K562 (cell line): Measurements from ENCODE around the gene RC3H2. TPM values are rescaled to one million over a fixed set of nuclear protein-coding genes. Genes with fewer than 3 reads are reported as not detected.

Experiments
- CBX5 ChIP-seq: IDR thresholded peaks from 2 replicates; pipeline ENCODE4 v1.6.1; 2014; ENCODE audit warnings: low read depth, borderline replicate concordance
- CHCHD3 ChIP-seq: fragments of 250-450 bp; sonication (Bioruptor Pico); IDR thresholded peaks from 2 replicates; pipeline ENCODE4 v2.1.2; 2022; ENCODE audit warnings: mild to moderate bottlenecking
- ELF2 ChIP-seq: fragments of 250-450 bp; sonication (Bioruptor Pico); IDR thresholded peaks from 2 replicates; pipeline ENCODE4 v1.5.0; 2021; ENCODE audit warnings: mild to moderate bottlenecking
- IFI16 ChIP-seq: fragments of 250-450 bp; sonication (Bioruptor Pico); IDR thresholded peaks from 2 replicates; pipeline ENCODE4 v2.1.2; 2022; ENCODE audit warnings: mild to moderate bottlenecking, inconsistent platforms
- MCM3 ChIP-seq: fragments of 450-650 bp; IDR thresholded peaks from 2 replicates; pipeline ENCODE4 v1.6.1; 2016
- MTA2 ChIP-seq: fragments of 450-650 bp; IDR thresholded peaks from 2 replicates; pipeline ENCODE4 v1.6.1; 2016; ENCODE audit warnings: low read depth
- SAP30 ChIP-seq: fragments of 200-600 bp; sonication (generic); IDR thresholded peaks from 2 replicates; pipeline ENCODE4 v1.6.1; 2012; ENCODE audit warnings: borderline replicate concordance, low read depth, mild to moderate bottlenecking, moderate library complexity, low read length, control low read depth, inconsistent platforms; ENCODE audit not compliant: insufficient read depth, poor library complexity, severe bottlenecking
- SP1 ChIP-seq: sonication (generic); formaldehyde crosslinking; IDR thresholded peaks from 2 replicates; pipeline ENCODE4 v1.8.1; 2022; ENCODE audit warnings: mild to moderate bottlenecking, missing genetic modification reagents
- SRF ChIP-seq, 2 experiments: fragments of 250-450, 450-650 bp in 1 of 2; sonication (Bioruptor Pico) in 1 of 2; sonication (generic) in 1 of 2; formaldehyde crosslinking; IDR thresholded peaks; 2 replicates each; pipeline versions ENCODE4 v1.5.0 to v1.5.1; 2020 to 2022; ENCODE audit warnings: mild to moderate bottlenecking in 1 of 2, missing genetic modification reagents in 1 of 2
- TBL1XR1 ChIP-seq, 2 experiments: IDR thresholded peaks; 2 replicates each; pipeline ENCODE4 v1.6.1; 2012; ENCODE audit warnings: improper control_type of control experiment in 2 of 2, low read length in 2 of 2, mild to moderate bottlenecking in 1 of 2
- ZNF12 ChIP-seq: sonication (generic); formaldehyde crosslinking; IDR thresholded peaks from 2 replicates; pipeline ENCODE4 v1.4.0; 2020; ENCODE audit warnings: mild to moderate bottlenecking, missing genetic modification reagents
- ZNF444 ChIP-seq: fragments of 250-450 bp; sonication (Bioruptor Pico); IDR thresholded peaks from 2 replicates; pipeline ENCODE4 v1.4.0; 2020; ENCODE audit warnings: mild to moderate bottlenecking, moderate library complexity
- ZNF785 ChIP-seq: fragments of 250-450 bp; sonication (Bioruptor Pico); IDR thresholded peaks from 2 replicates; pipeline ENCODE4 v1.4.0; 2020; ENCODE audit warnings: mild to moderate bottlenecking
- polyA plus RNA-seq, 8 experiments: library from polyadenylated mRNA; depleted of rRNA in 4 of 8; stranded (reverse) in 5 of 8; unstranded in 3 of 8; fragments of >200 nt; fragmentation: Nextera tagmentation in 2 of 8; fragmentation: Illumina TruSeq in 1 of 8; extraction: Ambion mirVana in 2 of 8; extraction: Trizol in 1 of 8; gene quantifications; 2 replicates each; pipeline versions ENCODE4 v1.2.1 to v1.2.3, GENCODE V29; 2011 to 2014; ENCODE audit warnings: inconsistent platforms in 1 of 8, missing spikeins in 1 of 8
- total RNA-seq, 7 experiments: library from RNA; depleted of rRNA in 6 of 7; stranded (reverse); fragments of >200 nt in 6 of 7; fragmentation: Illumina TruSeq in 2 of 7; extraction: Trizol in 2 of 7; gene quantifications; 2 replicates each; pipeline versions ENCODE4 v1.2.1 to v1.2.3, GENCODE V29; 2011 to 2021; ENCODE audit warnings: low replicate concordance in 1 of 7
- TF ChIP-seq, protein P1 (sequence below), 2 experiments: fragments of 200-800 bp in 1 of 2; sonication (Bioruptor generic) in 1 of 2; sonication (generic) in 1 of 2; formaldehyde crosslinking in 1 of 2; IDR thresholded peaks in 1 of 2; conservative IDR thresholded peaks in 1 of 2; 2 replicates each; pipeline versions ENCODE4 v1.5.0 to v1.6.1; 2016 to 2020; ENCODE audit warnings: missing compliant biosample characterization in 1 of 2, missing genetic modification characterization in 1 of 2, missing genetic modification reagents in 1 of 2
- TF ChIP-seq, protein P2 (sequence below): fragments of 450-650 bp; formaldehyde crosslinking; IDR thresholded peaks from 2 replicates; pipeline ENCODE4 v1.4.0; 2020; ENCODE audit warnings: mild to moderate bottlenecking
- TF ChIP-seq, protein P3 (sequence below): fragments of 450-650 bp; IDR thresholded peaks from 2 replicates; pipeline ENCODE4 v1.6.1; 2017; ENCODE audit warnings: antibody characterized with exemption, mild to moderate bottlenecking
- TF ChIP-seq, protein P4 (sequence below): fragments of 450-650 bp; IDR thresholded peaks from 2 replicates; pipeline ENCODE4 v1.6.1; 2016
- TF ChIP-seq, protein P5 (sequence below): IDR thresholded peaks from 2 replicates; pipeline ENCODE4 v1.6.1; 2016; ENCODE audit warnings: missing genetic modification characterization, missing compliant biosample characterization

RC3H2 gene
- total and polyA plus RNA-seq, 9 of the 15 experiments (the other 6 are each of a cell fraction or from before 2014, with no cell fraction given), result 5.6 to 35.4 (median 18.6) TPM

DNA sequence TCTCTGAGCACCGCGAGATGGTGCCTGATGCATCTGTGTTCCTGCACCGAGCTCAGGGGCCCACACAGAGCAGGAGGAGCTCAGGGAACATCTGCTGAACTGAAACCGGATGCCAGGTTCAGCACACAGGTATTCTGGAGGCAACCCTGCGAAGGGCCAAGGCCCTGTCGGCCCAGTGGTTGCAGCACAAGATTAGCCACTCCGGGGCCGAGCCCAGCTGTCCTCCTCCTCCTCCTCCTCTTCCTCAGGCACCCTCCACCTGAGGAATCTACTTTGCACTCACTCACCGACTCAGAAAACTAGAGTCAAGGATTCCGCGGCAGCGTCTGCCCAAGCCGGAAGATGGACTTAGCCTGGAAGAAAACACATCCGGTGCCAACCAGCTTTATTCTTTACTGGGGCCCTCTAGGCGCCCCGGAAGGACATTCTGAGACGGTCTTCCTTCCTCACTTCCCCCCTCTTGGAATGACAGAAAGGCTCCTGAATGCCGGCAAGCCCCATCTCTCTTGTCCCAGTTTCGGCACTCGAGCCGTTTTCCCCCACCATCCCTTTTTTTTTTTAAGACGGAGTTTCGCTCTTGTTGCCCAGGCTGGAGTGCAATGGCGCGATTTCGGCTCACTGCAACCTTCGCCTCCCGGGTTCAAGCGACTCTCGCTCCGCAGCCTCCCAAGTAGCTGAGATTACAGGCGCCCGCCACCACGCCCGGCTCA is 8.0 kb upstream of the RC3H2 start, which contains the start of gene ZBTB6 (continued):
- TF ChIP-seq, protein P1, sequence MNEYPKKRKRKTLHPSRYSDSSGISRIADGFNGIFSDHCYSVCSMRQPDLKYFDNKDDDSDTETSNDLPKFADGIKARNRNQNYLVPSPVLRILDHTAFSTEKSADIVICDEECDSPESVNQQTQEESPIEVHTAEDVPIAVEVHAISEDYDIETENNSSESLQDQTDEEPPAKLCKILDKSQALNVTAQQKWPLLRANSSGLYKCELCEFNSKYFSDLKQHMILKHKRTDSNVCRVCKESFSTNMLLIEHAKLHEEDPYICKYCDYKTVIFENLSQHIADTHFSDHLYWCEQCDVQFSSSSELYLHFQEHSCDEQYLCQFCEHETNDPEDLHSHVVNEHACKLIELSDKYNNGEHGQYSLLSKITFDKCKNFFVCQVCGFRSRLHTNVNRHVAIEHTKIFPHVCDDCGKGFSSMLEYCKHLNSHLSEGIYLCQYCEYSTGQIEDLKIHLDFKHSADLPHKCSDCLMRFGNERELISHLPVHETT (CRISPR knock-in tag; conservative IDR thresholded peaks at IDR 0.05 in 1 of 2, IDR thresholded peaks at IDR 0.05 in 1 of 2), result peak in 1 of 2 experiments; percentile 63; a peak in 1 of 4 replicates
- no peak for TF ChIP-seq MCM3
- peak; percentile 35; the same call in 1 of the 2 replicates for TF ChIP-seq ELF2 (CRISPR knock-in tag)
- no peak for TF ChIP-seq CHCHD3
- TF ChIP-seq, protein P2, sequence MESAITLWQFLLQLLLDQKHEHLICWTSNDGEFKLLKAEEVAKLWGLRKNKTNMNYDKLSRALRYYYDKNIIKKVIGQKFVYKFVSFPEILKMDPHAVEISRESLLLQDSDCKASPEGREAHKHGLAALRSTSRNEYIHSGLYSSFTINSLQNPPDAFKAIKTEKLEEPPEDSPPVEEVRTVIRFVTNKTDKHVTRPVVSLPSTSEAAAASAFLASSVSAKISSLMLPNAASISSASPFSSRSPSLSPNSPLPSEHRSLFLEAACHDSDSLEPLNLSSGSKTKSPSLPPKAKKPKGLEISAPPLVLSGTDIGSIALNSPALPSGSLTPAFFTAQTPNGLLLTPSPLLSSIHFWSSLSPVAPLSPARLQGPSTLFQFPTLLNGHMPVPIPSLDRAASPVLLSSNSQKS, result no peak
- TF ChIP-seq, protein P3, sequence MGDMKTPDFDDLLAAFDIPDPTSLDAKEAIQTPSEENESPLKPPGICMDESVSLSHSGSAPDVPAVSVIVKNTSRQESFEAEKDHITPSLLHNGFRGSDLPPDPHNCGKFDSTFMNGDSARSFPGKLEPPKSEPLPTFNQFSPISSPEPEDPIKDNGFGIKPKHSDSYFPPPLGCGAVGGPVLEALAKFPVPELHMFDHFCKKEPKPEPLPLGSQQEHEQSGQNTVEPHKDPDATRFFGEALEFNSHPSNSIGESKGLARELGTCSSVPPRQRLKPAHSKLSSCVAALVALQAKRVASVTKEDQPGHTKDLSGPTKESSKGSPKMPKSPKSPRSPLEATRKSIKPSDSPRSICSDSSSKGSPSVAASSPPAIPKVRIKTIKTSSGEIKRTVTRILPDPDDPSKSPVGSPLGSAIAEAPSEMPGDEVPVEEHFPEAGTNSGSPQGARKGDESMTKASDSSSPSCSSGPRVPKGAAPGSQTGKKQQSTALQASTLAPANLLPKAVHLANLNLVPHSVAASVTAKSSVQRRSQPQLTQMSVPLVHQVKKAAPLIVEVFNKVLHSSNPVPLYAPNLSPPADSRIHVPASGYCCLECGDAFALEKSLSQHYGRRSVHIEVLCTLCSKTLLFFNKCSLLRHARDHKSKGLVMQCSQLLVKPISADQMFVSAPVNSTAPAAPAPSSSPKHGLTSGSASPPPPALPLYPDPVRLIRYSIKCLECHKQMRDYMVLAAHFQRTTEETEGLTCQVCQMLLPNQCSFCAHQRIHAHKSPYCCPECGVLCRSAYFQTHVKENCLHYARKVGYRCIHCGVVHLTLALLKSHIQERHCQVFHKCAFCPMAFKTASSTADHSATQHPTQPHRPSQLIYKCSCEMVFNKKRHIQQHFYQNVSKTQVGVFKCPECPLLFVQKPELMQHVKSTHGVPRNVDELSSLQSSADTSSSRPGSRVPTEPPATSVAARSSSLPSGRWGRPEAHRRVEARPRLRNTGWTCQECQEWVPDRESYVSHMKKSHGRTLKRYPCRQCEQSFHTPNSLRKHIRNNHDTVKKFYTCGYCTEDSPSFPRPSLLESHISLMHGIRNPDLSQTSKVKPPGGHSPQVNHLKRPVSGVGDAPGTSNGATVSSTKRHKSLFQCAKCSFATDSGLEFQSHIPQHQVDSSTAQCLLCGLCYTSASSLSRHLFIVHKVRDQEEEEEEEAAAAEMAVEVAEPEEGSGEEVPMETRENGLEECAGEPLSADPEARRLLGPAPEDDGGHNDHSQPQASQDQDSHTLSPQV, result peak; percentile 49; the same call in 1 of the 2 replicates
- TF ChIP-seq ZNF785 (CRISPR knock-in tag), result no peak
- TF ChIP-seq IFI16 (CRISPR knock-in tag), result no peak
- TF ChIP-seq CBX5, result no peak
- TF ChIP-seq, protein P4, sequence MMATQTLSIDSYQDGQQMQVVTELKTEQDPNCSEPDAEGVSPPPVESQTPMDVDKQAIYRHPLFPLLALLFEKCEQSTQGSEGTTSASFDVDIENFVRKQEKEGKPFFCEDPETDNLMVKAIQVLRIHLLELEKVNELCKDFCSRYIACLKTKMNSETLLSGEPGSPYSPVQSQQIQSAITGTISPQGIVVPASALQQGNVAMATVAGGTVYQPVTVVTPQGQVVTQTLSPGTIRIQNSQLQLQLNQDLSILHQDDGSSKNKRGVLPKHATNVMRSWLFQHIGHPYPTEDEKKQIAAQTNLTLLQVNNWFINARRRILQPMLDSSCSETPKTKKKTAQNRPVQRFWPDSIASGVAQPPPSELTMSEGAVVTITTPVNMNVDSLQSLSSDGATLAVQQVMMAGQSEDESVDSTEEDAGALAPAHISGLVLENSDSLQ, result peak; percentile 62
- TF ChIP-seq ZNF444 (CRISPR knock-in tag), result no peak
- TF ChIP-seq, protein P5, sequence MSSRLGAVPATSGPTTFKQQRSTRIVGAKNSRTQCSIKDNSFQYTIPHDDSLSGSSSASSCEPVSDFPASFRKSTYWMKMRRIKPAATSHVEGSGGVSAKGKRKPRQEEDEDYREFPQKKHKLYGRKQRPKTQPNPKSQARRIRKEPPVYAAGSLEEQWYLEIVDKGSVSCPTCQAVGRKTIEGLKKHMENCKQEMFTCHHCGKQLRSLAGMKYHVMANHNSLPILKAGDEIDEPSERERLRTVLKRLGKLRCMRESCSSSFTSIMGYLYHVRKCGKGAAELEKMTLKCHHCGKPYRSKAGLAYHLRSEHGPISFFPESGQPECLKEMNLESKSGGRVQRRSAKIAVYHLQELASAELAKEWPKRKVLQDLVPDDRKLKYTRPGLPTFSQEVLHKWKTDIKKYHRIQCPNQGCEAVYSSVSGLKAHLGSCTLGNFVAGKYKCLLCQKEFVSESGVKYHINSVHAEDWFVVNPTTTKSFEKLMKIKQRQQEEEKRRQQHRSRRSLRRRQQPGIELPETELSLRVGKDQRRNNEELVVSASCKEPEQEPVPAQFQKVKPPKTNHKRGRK (tag), result no peak
- no peak for TF ChIP-seq SP1 (CRISPR knock-in tag)
- TF ChIP-seq SRF (CRISPR knock-in tag; IDR thresholded peaks at IDR 0.05), result no peak; a peak in 1 of 4 replicates
- TF ChIP-seq TBL1XR1 (IDR thresholded peaks at IDR 0.05; ENCODE audit: low read length in 2 of 2), result no peak
- peak; percentile 13 for TF ChIP-seq SAP30
- no peak for TF ChIP-seq ZNF12 (CRISPR knock-in tag)
- peak; percentile 81 for TF ChIP-seq MTA2
